HepG2 (cell line): ENCODE results near the gene CELF6. TPM values are rescaled to one million over a fixed set of nuclear protein-coding genes. Genes with fewer than 3 reads are reported as not detected.

Experiments used
- ATAC-seq: fragments of 200-7000 bp; cut with Tn5 transposase; 3 replicates; pipeline ENCODE4 v1.9.1; 2020; ENCODE audit warnings: mild to moderate bottlenecking, moderate library complexity
- BruUV-seq: library from RNA; stranded (reverse); fragments of 400-500 nt; replicated peaks from 2 replicates; lab custom pipeline; 2021; lab: Mats Ljungman, UMichigan
- CTCF ChIA-PET: fragments of 300-600 bp; formaldehyde crosslinking; extraction: SDS; loops from one replicate; lab custom pipeline; 2021; ENCODE audit warnings: low total read pairs, inconsistent platforms, low intra/inter-chr PET ratio; lab: Yijun Ruan, JAX
- POLR2A ChIA-PET: fragments of 350-600 bp; sonication (Branson Sonifier 250); formaldehyde crosslinking; loops from one replicate; lab custom pipeline; 2020; ENCODE audit warnings: antibody characterized with exemption, inconsistent platforms; lab: Yijun Ruan, JAX
- DNase-seq: peaks from one replicate; pipeline ENCODE4 v3.0.0-alpha.2; 2015; ENCODE audit warnings: low spot score
- FAIRE-seq: peaks from 3 replicates; lab custom pipeline; 2011; peaks lifted over from hg19 to GRCh38; lab: Jason Lieb, UNC
- H2AFZ ChIP-seq: one replicate; pipeline ENCODE4 v1.6.1; 2011; ENCODE audit warnings: low read length, inconsistent platforms
- H3K27ac ChIP-seq: fragments of 300-600 bp; 3 replicates; pipeline ENCODE4 v1.8.0; 2011; ENCODE audit warnings: mixed run types, mild to moderate bottlenecking, mixed read lengths, low read length, inconsistent platforms; ENCODE audit not compliant: insufficient read depth; ENCODE audit errors: extremely low read length
- H3K27me3 ChIP-seq, 2 experiments: fragments of 200-600 bp in 1 of 2; 2 replicates in 1 of 2; 3 replicates in 1 of 2; pipeline versions ENCODE4 v1.6.0 to v1.8.0; 2011; ENCODE audit warnings: low read length in 2 of 2, mild to moderate bottlenecking in 2 of 2, moderate library complexity in 2 of 2, inconsistent platforms in 1 of 2; ENCODE audit not compliant: insufficient read depth in 2 of 2, control insufficient read depth in 1 of 2
- H3K36me3 ChIP-seq, 2 experiments: fragments of 200-600 bp in 1 of 2; replicated peaks in 1 of 2; 2 replicates in 1 of 2; 3 replicates in 1 of 2; pipeline versions ENCODE4 v1.5.1 to v1.8.0; 2011; ENCODE audit warnings: low read length in 2 of 2, inconsistent platforms in 1 of 2; ENCODE audit not compliant: insufficient read depth in 2 of 2, control insufficient read depth in 1 of 2
- H3K4me1 ChIP-seq: 2 replicates; pipeline ENCODE4 v1.5.1; 2012; ENCODE audit warnings: low read length, inconsistent platforms; ENCODE audit not compliant: insufficient read depth
- H3K4me2 ChIP-seq: 2 replicates; pipeline ENCODE4 v1.6.0; 2011; ENCODE audit warnings: low read depth, low read length, inconsistent platforms
- H3K4me3 ChIP-seq, 3 experiments: fragments of 200-600 bp in 1 of 3; sonication (generic), shearing (Covaris generic) in 1 of 3; replicated peaks in 1 of 3; 2 replicates each; pipeline ENCODE4 v1.5.1; 2011 to 2016; ENCODE audit warnings: low read length in 3 of 3, inconsistent platforms in 2 of 3, low read depth in 2 of 3, mild to moderate bottlenecking in 2 of 3, control low read depth in 1 of 3, mixed read lengths in 1 of 3; ENCODE audit not compliant: insufficient read depth in 1 of 3
- H3K79me2 ChIP-seq: one replicate; pipeline ENCODE4 v1.6.1; 2011; ENCODE audit warnings: low read length, inconsistent platforms; ENCODE audit not compliant: insufficient read depth
- H3K9ac ChIP-seq: 2 replicates; pipeline ENCODE4 v1.6.0; 2011; ENCODE audit warnings: mild to moderate bottlenecking, low read depth, low read length, inconsistent platforms; ENCODE audit not compliant: insufficient read depth
- H3K9me3 ChIP-seq: 2 replicates; pipeline ENCODE4 v1.5.1; 2012; ENCODE audit warnings: mild to moderate bottlenecking, low read length
- H4K20me1 ChIP-seq: 2 replicates; pipeline ENCODE4 v1.6.0; 2011; ENCODE audit warnings: inconsistent platforms, mild to moderate bottlenecking, low read length, moderate library complexity; ENCODE audit not compliant: insufficient read depth
- AFF4 ChIP-seq: sonication (generic); formaldehyde crosslinking; IDR thresholded peaks from 2 replicates; pipeline ENCODE4 v1.4.0; 2020; ENCODE audit warnings: missing genetic modification reagents
- CBX1 ChIP-seq: IDR thresholded peaks from one replicate; pipeline ENCODE4 v1.6.1; 2016; ENCODE audit warnings: antibody characterized with exemption, low read depth
- SOX5 ChIP-seq: IDR thresholded peaks from 2 replicates; pipeline ENCODE4 v1.6.1; 2016; ENCODE audit warnings: borderline replicate concordance
- SRSF4 ChIP-seq: fragments of 200-400 bp; formaldehyde crosslinking; IDR thresholded peaks from one replicate; pipeline ENCODE4 v1.6.1; 2018; ENCODE audit warnings: mild to moderate bottlenecking, low read depth, low read length, moderate library complexity; ENCODE audit not compliant: poor library complexity, severe bottlenecking
- STAT5B ChIP-seq: sonication (generic); formaldehyde crosslinking; IDR thresholded peaks from 2 replicates; pipeline ENCODE4 v1.4.0; 2020; ENCODE audit warnings: missing genetic modification reagents
- ZHX1 ChIP-seq: sonication (generic); formaldehyde crosslinking; IDR thresholded peaks from 2 replicates; pipeline ENCODE4 v1.8.1; 2022; ENCODE audit warnings: low read depth, mild to moderate bottlenecking, missing genetic modification reagents
- ZNF256 ChIP-seq: sonication (generic); formaldehyde crosslinking; conservative IDR thresholded peaks from 2 replicates; pipeline ENCODE4 v1.4.0; 2020; ENCODE audit warnings: missing genetic modification reagents
- ZNF547 ChIP-seq: sonication (generic); formaldehyde crosslinking; IDR thresholded peaks from 2 replicates; pipeline ENCODE4 v1.5.1; 2020; ENCODE audit warnings: mild to moderate bottlenecking, missing genetic modification reagents
- WGBS: methylation state at CpG from one replicate; pipeline ENCODE4 v1.1.6; 2017; ENCODE audit warnings: low lambda C conversion rate; 5-methylcytosine and 5-hydroxymethylcytosine counted together
- in situ Hi-C: cut with HindIII; loops from 2 replicates; pipeline ENCODE4 v1.10.0; 2017; ENCODE audit warnings: low pct_unique_long_range_greater_than_20kb; ENCODE audit not compliant: extremely low pct_ligation_motif_present
- intact Hi-C: fragments of 100-400 bp; cut with micrococcal nuclease; formaldehyde crosslinking; loops from one replicate; pipeline ENCODE4 v1.10.0; 2022; ENCODE audit not compliant: unreplicated experiment
- polyA plus RNA-seq, 8 experiments: library from polyadenylated mRNA; depleted of rRNA in 3 of 8; stranded (reverse) in 7 of 8; unstranded in 1 of 8; fragments of >200 nt; fragmentation: Illumina TruSeq in 4 of 8; extraction: Trizol in 4 of 8; gene quantifications; 2 replicates each; pipeline versions ENCODE4 v1.2.1 to v1.2.3, GENCODE V29; 2011 to 2016; ENCODE audit warnings: low read depth in 4 of 8, missing spikeins in 1 of 8, mixed read lengths in 1 of 8; ENCODE audit not compliant: insufficient read depth in 1 of 8
- total RNA-seq, 5 experiments: library from RNA; depleted of rRNA; stranded (reverse); fragments of >200 nt; fragmentation: Illumina TruSeq; extraction: Trizol; gene quantifications; 2 replicates each; pipeline ENCODE4 v1.2.3, GENCODE V29; 2016; ENCODE audit warnings: low read depth in 1 of 5

The CELF6 gene
- total and polyA plus RNA-seq, 2 of the 13 experiments (the other 11 are each of a cell fraction or from before 2014, with no cell fraction given), result 0.49 to 0.94 TPM

DNA sequence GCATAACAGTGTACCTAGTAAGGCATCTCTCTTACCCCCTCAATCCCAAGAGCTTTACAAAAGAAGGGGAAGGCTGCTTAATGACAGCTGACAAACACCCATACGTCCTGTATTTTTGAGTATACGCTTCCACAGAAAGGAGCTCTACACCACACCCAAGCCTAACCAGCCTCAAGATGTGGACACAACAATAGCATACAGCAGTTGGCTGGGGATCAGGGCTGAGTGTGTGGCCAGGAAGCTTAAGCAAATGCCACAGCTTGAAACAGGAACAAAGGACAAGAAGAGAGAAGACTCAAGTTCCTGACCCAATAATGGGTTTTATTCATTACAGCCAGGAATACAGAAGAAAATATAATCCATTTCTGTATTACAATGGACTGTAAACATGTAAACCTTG, 48.9 kb upstream of the CELF6 start:
- DNase-seq (no peak), ATAC-seq (no peak), FAIRE-seq (no peak)
- POLR2A ChIA-PET, result interaction anchor here (1.5 kb wide), 1 partner anchor 10 kb away, joined by 4 read pairs; no protein-coding TSS in a partner anchor
- peaks cover 15% of the 10 kb centered on the region for H3K4me1 ChIP-seq
- no peaks in the 10 kb centered on the region for H3K27me3 ChIP-seq
- no peak overlapping the region for H3K27ac ChIP-seq
- H3K36me3 ChIP-seq, result peaks cover 16 to 29% of the 10 kb centered on the region in 2 experiments
- no peak overlapping the region for H3K9ac ChIP-seq
- 93% methylated on average over 2 of the region's 2 CpGs for WGBS
- no peak overlapping the region for H3K4me3 ChIP-seq
- H2AFZ ChIP-seq, result no peak overlapping the region
- no peak for TF ChIP-seq ZNF256 (CRISPR knock-in tag)
- no peak for TF ChIP-seq AFF4 (CRISPR knock-in tag)
- TF ChIP-seq SRSF4, result no peak
- TF ChIP-seq STAT5B, result no peak
- TF ChIP-seq ZNF547 (CRISPR knock-in tag), result no peak
- TF ChIP-seq CBX1, result no peak
- no peak for TF ChIP-seq SOX5
- no peak for TF ChIP-seq ZHX1
- CTCF ChIA-PET, result no interaction called here
- no peaks in the 10 kb centered on the region for H3K9me3 ChIP-seq
- H4K20me1 ChIP-seq, result no peaks in the 10 kb centered on the region
- intact Hi-C loops (no loop called here), in situ Hi-C loops (no loop called here)
- H3K4me2 ChIP-seq, result no peak overlapping the region
- no TSS peak for BruUV-seq
- peaks cover 63% of the 10 kb centered on the region for H3K79me2 ChIP-seq
